ENCODE data around the gene TCF20. TPM values are rescaled to one million over a fixed set of nuclear protein-coding genes. Genes with fewer than 3 reads are reported as not detected.

The TCF20 gene
- total and polyA plus RNA-seq, 2 donors, result 9.9 to 26.4 TPM

DNA sequence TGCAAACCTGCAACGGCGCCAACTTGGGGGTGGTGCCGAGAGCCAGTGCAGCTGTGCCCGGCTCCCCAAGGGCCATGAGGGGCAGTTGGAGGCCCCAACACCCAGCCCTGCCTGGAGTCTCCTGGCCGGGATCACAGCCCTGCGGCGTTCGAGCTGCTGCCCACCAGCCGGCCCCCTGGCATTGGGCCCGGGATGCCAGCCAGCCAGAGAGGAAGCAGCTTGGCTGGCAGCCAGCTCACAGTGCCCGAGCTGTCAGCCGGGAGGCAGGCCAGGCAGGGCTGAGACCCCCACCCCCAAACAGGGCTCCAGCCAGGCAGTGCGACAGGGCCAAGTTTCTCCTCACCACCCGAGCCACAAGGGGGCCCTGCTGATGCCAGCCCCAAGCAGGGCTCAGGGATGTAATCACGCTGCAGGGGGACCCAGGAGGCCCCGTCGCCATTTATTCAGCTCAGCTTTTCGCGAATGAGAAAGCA is 26.0 kb upstream of the TCF20 start:
- whole genome bisulfite sequencing, result 23% methylated on average over 19 of the region's 19 CpGs
- Histone ChIP-seq H3K4me3 (ENCODE audit: low read length in 2 of 2) (no peak overlapping the region), H3K36me3 (ENCODE audit: control insufficient read depth in 2 of 2, insufficient read depth in 2 of 2, low read length in 1 of 2) (no peaks in the 10 kb centered on the region), H3K4me1 (ENCODE audit: control insufficient read depth in 2 of 2, insufficient read depth in 2 of 2, low read length in 2 of 2) (peaks cover 59 to 81% of the 10 kb centered on the region in 2 donors), H3K27me3 (ENCODE audit: control insufficient read depth in 2 of 2, insufficient read depth in 1 of 2, low read length in 1 of 2) (no peaks in the 10 kb centered on the region), H3K9me3 (ENCODE audit: control insufficient read depth in 2 of 2, insufficient read depth in 1 of 2, low read length in 1 of 2) (peaks cover 0 to 7% of the 10 kb centered on the region in 2 donors), H3K27ac (ENCODE audit: low read depth in 1 of 2, low read length in 1 of 2) (peak overlapping the region in 1 of 2 donors; percentile 7)
- DNase-seq (ENCODE audit: low read depth in 6 of 9, low spot score in 9 of 9), result no peak

DNA sequence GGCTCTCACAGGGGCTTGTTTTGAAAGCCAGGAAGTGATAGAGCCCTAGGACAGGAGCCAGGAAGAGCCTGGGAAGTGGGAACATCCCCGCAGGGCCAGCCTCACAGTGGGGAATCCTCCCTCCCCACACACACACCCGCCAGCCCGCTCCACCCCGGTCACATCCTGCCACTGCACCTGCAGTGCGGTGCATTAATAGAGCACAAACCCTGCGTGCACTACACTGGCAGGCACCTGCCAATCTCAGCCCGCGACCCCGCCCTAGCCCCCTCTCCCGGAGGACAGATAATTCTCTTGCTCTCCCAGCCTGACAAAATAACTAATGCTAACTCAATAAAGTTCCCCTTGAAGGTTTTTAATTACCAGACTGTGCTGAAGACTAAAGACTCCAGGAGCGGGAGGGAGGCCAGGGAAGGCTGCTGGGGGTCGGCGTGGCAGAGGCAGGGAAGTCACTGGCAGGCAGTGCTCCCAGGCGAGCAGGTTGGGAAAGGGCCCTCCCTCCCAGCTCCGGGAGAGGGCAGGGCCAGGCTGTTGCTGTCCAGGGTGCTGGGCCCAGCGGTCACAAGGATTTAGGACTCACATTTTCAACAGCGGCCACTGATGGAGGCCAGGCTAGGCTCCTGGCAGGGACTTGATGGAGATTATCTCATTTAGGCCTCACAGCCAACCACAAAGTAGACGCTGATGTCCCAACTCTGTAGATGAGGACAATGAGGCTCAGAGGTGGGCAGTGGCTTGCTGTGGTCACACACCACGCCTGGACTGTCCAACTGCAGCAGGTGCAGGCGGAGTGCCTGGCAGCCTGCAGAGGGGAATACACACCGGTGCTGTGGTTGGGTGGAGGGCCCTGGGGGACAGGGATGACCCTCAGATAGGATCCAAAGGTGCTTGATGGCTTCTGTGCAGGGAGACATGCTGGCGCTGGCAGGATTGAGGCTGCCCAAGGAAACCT is 23.9 kb upstream of the TCF20 start:
- peak in 4 of 9 donors; percentile 67 to 83 (median 68) for DNase-seq (ENCODE audit: low read depth in 6 of 9, low spot score in 9 of 9)
- Histone ChIP-seq H3K4me1 (ENCODE audit: control insufficient read depth in 2 of 2, insufficient read depth in 2 of 2, low read length in 2 of 2) (peaks cover 40 to 60% of the 10 kb centered on the region in 2 donors), H3K4me3 (ENCODE audit: low read length in 2 of 2) (no peak overlapping the region), H3K27ac (ENCODE audit: low read depth in 1 of 2, low read length in 1 of 2) (peak overlapping the region in 1 of 2 donors; percentile 73), H3K9me3 (ENCODE audit: control insufficient read depth in 2 of 2, insufficient read depth in 1 of 2, low read length in 1 of 2) (peaks cover 0 to 7% of the 10 kb centered on the region in 2 donors), H3K36me3 (ENCODE audit: control insufficient read depth in 2 of 2, insufficient read depth in 2 of 2, low read length in 1 of 2) (no peaks in the 10 kb centered on the region), H3K27me3 (ENCODE audit: control insufficient read depth in 2 of 2, insufficient read depth in 1 of 2, low read length in 1 of 2) (no peaks in the 10 kb centered on the region)
- 43% methylated on average over 22 of the region's 22 CpGs for WGBS

GRCh38 chr22:42292732-42293520 is 22.5 kb upstream of the TCF20 start:
- no peak overlapping the region for H3K4me3 ChIP-seq (ENCODE audit: low read length in 2 of 2)
- no peak overlapping the region for H3K27ac ChIP-seq (ENCODE audit: low read depth in 1 of 2, low read length in 1 of 2)
- DNase-seq (ENCODE audit: low read depth in 6 of 9, low spot score in 9 of 9), result no peak
- H3K4me1 ChIP-seq (ENCODE audit: control insufficient read depth in 2 of 2, insufficient read depth in 2 of 2, low read length in 2 of 2), result peaks cover 34 to 48% of the 10 kb centered on the region in 2 donors
- H3K9me3 ChIP-seq (ENCODE audit: control insufficient read depth in 2 of 2, insufficient read depth in 1 of 2, low read length in 1 of 2), result peaks cover 0 to 7% of the 10 kb centered on the region in 2 donors
- no peaks in the 10 kb centered on the region for H3K27me3 ChIP-seq (ENCODE audit: control insufficient read depth in 2 of 2, insufficient read depth in 1 of 2, low read length in 1 of 2)
- WGBS, result 95% methylated on average over 12 of the region's 12 CpGs
- no peaks in the 10 kb centered on the region for H3K36me3 ChIP-seq (ENCODE audit: control insufficient read depth in 2 of 2, insufficient read depth in 2 of 2, low read length in 1 of 2)

- DNase-seq (ENCODE audit: low read depth in 6 of 9, low spot score in 9 of 9), result no peak
Observed at GRCh38 chr22:42291287-42291686, 20.8 kb upstream of the TCF20 start.

DNA sequence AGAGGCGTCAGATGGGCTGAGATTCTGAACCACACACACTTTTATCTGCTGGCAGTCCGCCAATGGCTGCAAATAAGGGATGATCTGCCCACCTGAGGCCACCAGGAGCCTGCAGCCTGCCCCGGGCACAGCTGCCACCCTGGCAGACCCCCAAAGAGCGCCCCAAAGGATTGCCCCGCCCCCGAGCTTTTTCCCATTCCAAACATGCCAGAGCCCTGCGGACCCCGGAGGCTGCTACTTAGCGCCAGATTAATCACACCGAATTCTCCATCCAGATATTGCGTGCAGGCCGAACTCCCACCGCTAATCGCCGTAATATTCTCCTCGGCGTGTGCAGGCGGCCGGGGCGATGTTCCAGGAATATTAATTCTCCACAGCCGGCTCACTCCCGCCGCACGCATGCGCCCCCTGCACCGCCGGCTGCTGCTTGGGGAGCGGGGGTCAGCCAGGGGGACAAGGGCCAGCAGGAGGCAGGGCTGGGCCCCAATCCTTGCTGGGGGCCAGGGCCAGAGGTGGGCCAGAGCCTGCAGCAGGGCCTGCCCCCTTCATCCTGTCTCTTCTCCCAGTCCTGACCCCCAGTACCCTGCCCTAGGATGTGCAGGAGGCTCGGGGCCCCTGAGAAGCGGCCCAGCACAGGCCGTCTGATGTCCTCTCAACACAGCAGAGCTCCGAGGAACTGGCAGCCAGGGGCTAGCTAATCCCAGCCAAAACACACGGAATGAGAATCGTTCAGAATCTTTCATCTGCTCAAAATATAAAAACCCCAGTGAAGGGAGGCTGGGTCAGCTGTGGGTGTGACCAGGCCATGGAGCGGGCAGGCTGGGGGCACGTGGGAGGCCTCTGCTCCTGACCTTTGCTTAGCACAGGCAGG is 19.5 kb upstream of the TCF20 start:
- Histone ChIP-seq H3K4me1 (ENCODE audit: control insufficient read depth in 2 of 2, insufficient read depth in 2 of 2, low read length in 2 of 2) (peaks cover 28 to 43% of the 10 kb centered on the region in 2 donors), H3K4me3 (ENCODE audit: low read length in 2 of 2) (no peak overlapping the region), H3K27me3 (ENCODE audit: control insufficient read depth in 2 of 2, insufficient read depth in 1 of 2, low read length in 1 of 2) (peaks cover 0 to 4% of the 10 kb centered on the region in 2 donors), H3K36me3 (ENCODE audit: control insufficient read depth in 2 of 2, insufficient read depth in 2 of 2, low read length in 1 of 2) (no peaks in the 10 kb centered on the region), H3K9me3 (ENCODE audit: control insufficient read depth in 2 of 2, insufficient read depth in 1 of 2, low read length in 1 of 2) (no peaks in the 10 kb centered on the region), H3K27ac (ENCODE audit: low read depth in 1 of 2, low read length in 1 of 2) (no peak overlapping the region)
- 97% methylated on average over 36 of the region's 36 CpGs for WGBS
- DNase-seq (ENCODE audit: low read depth in 6 of 9, low spot score in 9 of 9), result no peak

More at GRCh38 chr22:42291287-42291686, 20.8 kb upstream of the TCF20 start:
- 99% methylated on average over 6 of the region's 6 CpGs for WGBS
- H3K4me3 ChIP-seq (ENCODE audit: low read length in 2 of 2), result no peak overlapping the region
- H3K27me3 ChIP-seq (ENCODE audit: control insufficient read depth in 2 of 2, insufficient read depth in 1 of 2, low read length in 1 of 2), result no peaks in the 10 kb centered on the region
- H3K36me3 ChIP-seq (ENCODE audit: control insufficient read depth in 2 of 2, insufficient read depth in 2 of 2, low read length in 1 of 2), result no peaks in the 10 kb centered on the region
- no peak overlapping the region for H3K27ac ChIP-seq (ENCODE audit: low read depth in 1 of 2, low read length in 1 of 2)
- no peaks in the 10 kb centered on the region for H3K9me3 ChIP-seq (ENCODE audit: control insufficient read depth in 2 of 2, insufficient read depth in 1 of 2, low read length in 1 of 2)
- H3K4me1 ChIP-seq (ENCODE audit: control insufficient read depth in 2 of 2, insufficient read depth in 2 of 2, low read length in 2 of 2), result peaks cover 26 to 46% of the 10 kb centered on the region in 2 donors

DNA sequence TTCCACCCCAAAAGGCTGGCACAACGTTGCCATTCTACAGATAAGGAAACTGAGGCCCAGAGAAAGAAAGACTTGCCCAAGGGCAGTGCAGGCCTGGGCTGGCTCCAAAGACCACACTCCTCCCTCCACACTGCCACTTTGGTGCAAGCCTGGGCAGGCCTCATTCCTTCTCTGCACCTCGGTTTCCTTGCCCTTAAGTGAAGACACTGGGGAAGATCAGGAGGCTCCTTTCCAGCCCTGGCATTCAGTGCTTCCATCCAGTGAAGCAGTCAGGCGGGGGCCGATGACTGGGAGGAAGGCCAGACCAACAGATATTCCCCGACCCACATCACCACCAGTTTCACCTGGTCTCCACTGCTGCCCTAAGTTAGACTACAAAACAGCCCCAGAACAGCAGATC is 18.3 kb upstream of the TCF20 start:
- Histone ChIP-seq H3K27ac (ENCODE audit: low read depth in 1 of 2, low read length in 1 of 2) (no peak overlapping the region), H3K4me1 (ENCODE audit: control insufficient read depth in 2 of 2, insufficient read depth in 2 of 2, low read length in 2 of 2) (peaks cover 23 to 40% of the 10 kb centered on the region in 2 donors), H3K9me3 (ENCODE audit: control insufficient read depth in 2 of 2, insufficient read depth in 1 of 2, low read length in 1 of 2) (peaks cover 0 to 7% of the 10 kb centered on the region in 2 donors), H3K27me3 (ENCODE audit: control insufficient read depth in 2 of 2, insufficient read depth in 1 of 2, low read length in 1 of 2) (peaks cover 8 to 16% of the 10 kb centered on the region in 2 donors), H3K36me3 (ENCODE audit: control insufficient read depth in 2 of 2, insufficient read depth in 2 of 2, low read length in 1 of 2) (no peaks in the 10 kb centered on the region), H3K4me3 (ENCODE audit: low read length in 2 of 2) (no peak overlapping the region)
- no peak for DNase-seq (ENCODE audit: low read depth in 6 of 9, low spot score in 9 of 9)
- 87% methylated on average over 5 of the region's 5 CpGs for WGBS

- Histone ChIP-seq H3K9me3 (ENCODE audit: control insufficient read depth in 2 of 2, insufficient read depth in 1 of 2, low read length in 1 of 2) (peaks cover 0 to 9% of the 10 kb centered on the region in 2 donors), H3K27ac (ENCODE audit: low read depth in 1 of 2, low read length in 1 of 2) (no peak overlapping the region), H3K36me3 (ENCODE audit: control insufficient read depth in 2 of 2, insufficient read depth in 2 of 2, low read length in 1 of 2) (no peaks in the 10 kb centered on the region), H3K27me3 (ENCODE audit: control insufficient read depth in 2 of 2, insufficient read depth in 1 of 2, low read length in 1 of 2) (peaks cover 23 to 30% of the 10 kb centered on the region in 2 donors), H3K4me1 (ENCODE audit: control insufficient read depth in 2 of 2, insufficient read depth in 2 of 2, low read length in 2 of 2) (peaks cover 18 to 38% of the 10 kb centered on the region in 2 donors), H3K4me3 (ENCODE audit: low read length in 2 of 2) (no peak overlapping the region)
- no peak for DNase-seq (ENCODE audit: low read depth in 6 of 9, low spot score in 9 of 9)
- WGBS, result 38% methylated on average over 8 of the region's 8 CpGs
Observed at GRCh38 chr22:42287174-42287890, 16.9 kb upstream of the TCF20 start.

GRCh38 chr22:42286205-42286604 is 15.8 kb upstream of the TCF20 start:
- no peak overlapping the region for H3K27ac ChIP-seq (ENCODE audit: low read depth in 1 of 2, low read length in 1 of 2)

More at GRCh38 chr22:42286205-42286604, 15.8 kb upstream of the TCF20 start:
- H3K27me3 ChIP-seq (ENCODE audit: control insufficient read depth in 2 of 2, insufficient read depth in 1 of 2, low read length in 1 of 2), result peaks cover 26 to 41% of the 10 kb centered on the region in 2 donors
- no peaks in the 10 kb centered on the region for H3K36me3 ChIP-seq (ENCODE audit: control insufficient read depth in 2 of 2, insufficient read depth in 2 of 2, low read length in 1 of 2)
- peaks cover 18 to 38% of the 10 kb centered on the region in 2 donors for H3K4me1 ChIP-seq (ENCODE audit: control insufficient read depth in 2 of 2, insufficient read depth in 2 of 2, low read length in 2 of 2)
- WGBS, result 82% methylated on average over 3 of the region's 3 CpGs
- peaks cover 0 to 9% of the 10 kb centered on the region in 2 donors for H3K9me3 ChIP-seq (ENCODE audit: control insufficient read depth in 2 of 2, insufficient read depth in 1 of 2, low read length in 1 of 2)
- no peak overlapping the region for H3K4me3 ChIP-seq (ENCODE audit: low read length in 2 of 2)
- peak in 1 of 9 donors; percentile 69 for DNase-seq (ENCODE audit: low read depth in 6 of 9, low spot score in 9 of 9)
